Subcutaneous adipose tissue (tissue), 4 donors: Measurements from ENCODE around the gene SLC24A3. TPM values are rescaled to one million over a fixed set of nuclear protein-coding genes. Genes with fewer than 3 reads are reported as not detected.

ENCODE experiments used
- CTCF ChIP-seq: fragments of 450-650 bp; IDR thresholded peaks from one replicate; pipeline ENCODE4 v1.5.1; 2016; ENCODE audit warnings: low read depth, mild to moderate bottlenecking, control low read depth, antibody characterized with exemption, moderate library complexity
- total RNA-seq, 4 donors: library from RNA; depleted of rRNA; stranded (reverse); fragments of >200 nt; gene quantifications; one replicate each; pipeline ENCODE4 v1.1.0, GENCODE V29; 2016

Gene SLC24A3
- total RNA-seq, 4 donors from 2014 or later: 4.6 to 12.2 (median 9.1) TPM

GRCh38 chr20:19259141-19259591 lies 46.7 kb downstream of the SLC24A3 start:
- no peak for TF ChIP-seq CTCF

GRCh38 chr20:19260412-19261090 lies 48.1 kb downstream of the SLC24A3 start:
- TF ChIP-seq CTCF: no peak

- TF ChIP-seq CTCF: no peak
Measured at GRCh38 chr20:19264191-19264590, 51.7 kb downstream of the SLC24A3 start.

GRCh38 chr20:19265646-19266374 lies 53.4 kb downstream of the SLC24A3 start:
- TF ChIP-seq CTCF: no peak

GRCh38 chr20:19268426-19268825 lies 56.0 kb downstream of the SLC24A3 start:
- TF ChIP-seq CTCF: no peak

- TF ChIP-seq CTCF: no peak
Measured at GRCh38 chr20:19269737-19270340, 57.4 kb downstream of the SLC24A3 start.
